Prostate gland (tissue), 2 donors: ENCODE results near the gene RNMT. TPM values are rescaled to one million over a fixed set of nuclear protein-coding genes. Genes with fewer than 3 reads are reported as not detected.

Experiments
- DNase-seq: peaks from one replicate; pipeline ENCODE4 v3.0.0-alpha.2; 2019; ENCODE audit warnings: low spot score
- H3K27ac ChIP-seq, 2 donors: fragments of 200-600 bp; sonication (generic); 2 replicates each; pipeline ENCODE4 v1.5.1; 2017 to 2019
- H3K27me3 ChIP-seq: fragments of 200-600 bp; sonication (generic); replicated peaks from 2 replicates; pipeline ENCODE4 v1.5.1; 2019; ENCODE audit not compliant: insufficient read depth
- H3K36me3 ChIP-seq, 2 donors: fragments of 200-600 bp; sonication (generic); 1 replicate in 1 of 2; 2 replicates in 1 of 2; pipeline versions ENCODE4 v1.5.1 to v1.8.1; 2017 to 2019
- H3K4me1 ChIP-seq: fragments of 200-600 bp; sonication (generic); replicated peaks from 2 replicates; pipeline ENCODE4 v1.5.1; 2019
- H3K4me3 ChIP-seq, 2 donors: fragments of 200-600 bp; sonication (generic); 2 replicates each; pipeline ENCODE4 v1.5.1; 2017 to 2019
- H3K9me3 ChIP-seq: fragments of 200-600 bp; sonication (generic); 2 replicates; pipeline ENCODE4 v1.5.1; 2017
- CTCF ChIP-seq, 4 experiments: fragments of 200-600 bp in 2 of 4; fragments of 450-650 bp in 2 of 4; sonication (generic) in 2 of 4; IDR thresholded peaks; 1 replicate in 3 of 4; 2 replicates in 1 of 4; pipeline ENCODE4 v1.5.1; 2016 to 2019; ENCODE audit warnings: antibody characterized with exemption in 4 of 4, mild to moderate bottlenecking in 2 of 4, moderate library complexity in 2 of 4
- POLR2A ChIP-seq: fragments of 450-650 bp; IDR thresholded peaks from one replicate; pipeline ENCODE4 v1.6.1; 2016; ENCODE audit warnings: antibody characterized with exemption, mild to moderate bottlenecking
- POLR2AphosphoS5 ChIP-seq: sonication (generic); formaldehyde crosslinking; IDR thresholded peaks from one replicate; pipeline ENCODE4 v1.6.1; 2017; ENCODE audit warnings: antibody characterized with exemption
- WGBS: methylation state at CpG from one replicate; pipeline ENCODE4 v1.1.5; 2018; 5-methylcytosine and 5-hydroxymethylcytosine counted together
- intact Hi-C: fragments of 100-400 bp; cut with DNase I; formaldehyde crosslinking; loops from one replicate; pipeline ENCODE4 v1.14.2; 2022
- total RNA-seq, 2 donors: library from RNA; depleted of rRNA; stranded (reverse); fragments of >200 nt; gene quantifications; one replicate each; pipeline ENCODE4 v1.1.0, GENCODE V29; 2016

Gene RNMT
- total RNA-seq, 2 donors from 2014 or later: 22.4 to 28.9 TPM

- no peaks in the 10 kb centered on the region for H3K27me3 ChIP-seq
- 97% methylated on average over 6 of the region's 6 CpGs for WGBS
- H3K4me3 ChIP-seq: no peak overlapping the region
- H3K9me3 ChIP-seq: no peaks in the 10 kb centered on the region
- TF ChIP-seq POLR2AphosphoS5: no peak
- no peak for TF ChIP-seq POLR2A
- H3K27ac ChIP-seq: no peak overlapping the region
- no peaks in the 10 kb centered on the region for H3K36me3 ChIP-seq
- no peak for DNase-seq
- no peaks in the 10 kb centered on the region for H3K4me1 ChIP-seq
- intact Hi-C loops: no loop called here
These were observed 16.1 kb upstream of the RNMT start for GRCh38 chr18:13710414-13710831.

GRCh38 chr18:13712400-13713131, 13.9 kb upstream of the RNMT start:
- H3K4me3 ChIP-seq: no peak overlapping the region
- TF ChIP-seq POLR2AphosphoS5 (no peak), POLR2A (no peak), CTCF (IDR thresholded peaks at IDR 0.05) (no peak)
- no peaks in the 10 kb centered on the region for H3K36me3 ChIP-seq
- H3K9me3 ChIP-seq: no peaks in the 10 kb centered on the region
- intact Hi-C loops: no loop called here
- 77% methylated on average over 8 of the region's 8 CpGs for WGBS
- no peaks in the 10 kb centered on the region for H3K27me3 ChIP-seq
- no peaks in the 10 kb centered on the region for H3K4me1 ChIP-seq
- H3K27ac ChIP-seq: no peak overlapping the region
- no peak for DNase-seq

- intact Hi-C loops: no loop called here
- no peak overlapping the region for H3K4me3 ChIP-seq
- H3K27me3 ChIP-seq: no peaks in the 10 kb centered on the region
- H3K9me3 ChIP-seq: no peaks in the 10 kb centered on the region
- no peaks in the 10 kb centered on the region for H3K4me1 ChIP-seq
- WGBS: 71% methylated on average over 8 of the region's 8 CpGs
- H3K36me3 ChIP-seq: no peaks in the 10 kb centered on the region
- DNase-seq: no peak
- no peak overlapping the region for H3K27ac ChIP-seq
- TF ChIP-seq POLR2A (no peak), POLR2AphosphoS5 (no peak), CTCF (IDR thresholded peaks at IDR 0.05) (no peak)
These were observed 12.9 kb upstream of the RNMT start for GRCh38 chr18:13713455-13714055.

- TF ChIP-seq POLR2AphosphoS5: no peak
- no peak for TF ChIP-seq CTCF (IDR thresholded peaks at IDR 0.05)
- TF ChIP-seq POLR2A: no peak
- Histone ChIP-seq H3K4me1 (no peaks in the 10 kb centered on the region), H3K4me3 (no peak overlapping the region), H3K36me3 (no peaks in the 10 kb centered on the region), H3K27ac (no peak overlapping the region), H3K9me3 (no peaks in the 10 kb centered on the region), H3K27me3 (no peaks in the 10 kb centered on the region)
- intact Hi-C loops: no loop called here
- WGBS: 97% methylated on average over 2 of the region's 2 CpGs
- DNase-seq: no peak
These were observed 11.1 kb upstream of the RNMT start for GRCh38 chr18:13715330-13715729.

GRCh38 chr18:13716916-13717315, 9.6 kb upstream of the RNMT start:
- Histone ChIP-seq H3K4me3 (no peak overlapping the region), H3K9me3 (no peaks in the 10 kb centered on the region), H3K27ac (no peak overlapping the region), H3K27me3 (no peaks in the 10 kb centered on the region), H3K36me3 (no peaks in the 10 kb centered on the region), H3K4me1 (no peaks in the 10 kb centered on the region)
- WGBS: 95% methylated on average over 4 of the region's 4 CpGs
- TF ChIP-seq CTCF (IDR thresholded peaks at IDR 0.05): no peak
- no peak for TF ChIP-seq POLR2A
- TF ChIP-seq POLR2AphosphoS5: no peak
- intact Hi-C loops: no loop called here
- no peak for DNase-seq
